Endothelial cell (in vitro differentiated cells): Measurements from ENCODE around the gene DMPK. TPM values are rescaled to one million over a fixed set of nuclear protein-coding genes. Genes with fewer than 3 reads are reported as not detected.

Experiments
- DNase-seq: peaks from one replicate; pipeline ENCODE4 v3.0.0; 2021; ENCODE audit warnings: low spot score
- H3K27ac Mint-ChIP-seq: one replicate; pipeline ENCODE4 v1.8.0; 2021; ENCODE audit warnings: mixed read lengths, inconsistent platforms; ENCODE audit not compliant: unreplicated experiment
- H3K27me3 Mint-ChIP-seq: one replicate; pipeline ENCODE4 v1.8.0; 2021; ENCODE audit warnings: mild to moderate bottlenecking, moderate library complexity, mixed read lengths, inconsistent platforms; ENCODE audit not compliant: unreplicated experiment
- H3K36me3 Mint-ChIP-seq: one replicate; pipeline ENCODE4 v1.8.0; 2021; ENCODE audit warnings: mild to moderate bottlenecking, low read depth, mixed read lengths, inconsistent platforms; ENCODE audit not compliant: unreplicated experiment
- H3K4me1 Mint-ChIP-seq: one replicate; pipeline ENCODE4 v1.8.0; 2021; ENCODE audit warnings: mild to moderate bottlenecking, mixed read lengths, inconsistent platforms; ENCODE audit not compliant: unreplicated experiment
- H3K4me3 Mint-ChIP-seq: one replicate; pipeline ENCODE4 v1.8.0; 2021; ENCODE audit warnings: mild to moderate bottlenecking, mixed read lengths, inconsistent platforms; ENCODE audit not compliant: unreplicated experiment
- H3K9me3 Mint-ChIP-seq: one replicate; pipeline ENCODE4 v1.8.0; 2021; ENCODE audit warnings: mixed read lengths, inconsistent platforms; ENCODE audit not compliant: unreplicated experiment
- total RNA-seq: library from RNA; stranded (reverse); fragmentation: NEBNext Ultra II Directional; extraction: Animal tissue kit (Norgen Biotek cat#: 25700); gene quantifications from one replicate; pipeline ENCODE4 v1.2.1, GENCODE V29; 2021; ENCODE audit not compliant: unreplicated experiment
- TF ChIP-seq, protein P1 (sequence below): fragments of 200-600 bp; sonication (generic); IDR thresholded peaks from one replicate; pipeline ENCODE4 v1.5.0; 2021; ENCODE audit warnings: antibody characterized with exemption; ENCODE audit not compliant: unreplicated experiment

The DMPK gene
- total RNA-seq, 1 donor from 2014 or later: 80.3 TPM

DNA sequence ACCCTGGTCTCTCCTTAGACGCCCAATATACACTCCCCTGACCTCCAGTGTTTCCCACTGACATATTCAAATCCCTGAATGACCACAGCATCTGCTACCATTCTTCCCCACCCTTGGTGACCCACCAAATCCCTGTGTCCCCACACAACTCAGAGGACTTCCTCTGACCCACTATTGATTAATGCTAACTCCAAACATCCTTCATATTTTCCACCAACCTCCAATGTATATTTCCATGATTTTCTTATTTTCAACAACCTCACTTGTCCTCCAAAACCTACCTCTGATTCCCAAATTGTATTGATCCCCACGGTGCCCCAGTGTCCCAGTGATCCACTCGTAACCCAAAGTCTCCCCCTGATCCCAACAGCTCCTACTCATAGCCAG is 10.9 kb upstream of the DMPK start:
- Mint-ChIP-seq H3K27me3 (peaks cover 21% of the 10 kb centered on the region), H3K36me3 (peaks cover 35% of the 10 kb centered on the region), H3K4me3 (peak overlapping the region; percentile 92), H3K9me3 (no peaks in the 10 kb centered on the region), H3K4me1 (peaks cover 27% of the 10 kb centered on the region), H3K27ac (peak overlapping the region; percentile 97)
- no peak for DNase-seq
- TF ChIP-seq, protein P1, sequence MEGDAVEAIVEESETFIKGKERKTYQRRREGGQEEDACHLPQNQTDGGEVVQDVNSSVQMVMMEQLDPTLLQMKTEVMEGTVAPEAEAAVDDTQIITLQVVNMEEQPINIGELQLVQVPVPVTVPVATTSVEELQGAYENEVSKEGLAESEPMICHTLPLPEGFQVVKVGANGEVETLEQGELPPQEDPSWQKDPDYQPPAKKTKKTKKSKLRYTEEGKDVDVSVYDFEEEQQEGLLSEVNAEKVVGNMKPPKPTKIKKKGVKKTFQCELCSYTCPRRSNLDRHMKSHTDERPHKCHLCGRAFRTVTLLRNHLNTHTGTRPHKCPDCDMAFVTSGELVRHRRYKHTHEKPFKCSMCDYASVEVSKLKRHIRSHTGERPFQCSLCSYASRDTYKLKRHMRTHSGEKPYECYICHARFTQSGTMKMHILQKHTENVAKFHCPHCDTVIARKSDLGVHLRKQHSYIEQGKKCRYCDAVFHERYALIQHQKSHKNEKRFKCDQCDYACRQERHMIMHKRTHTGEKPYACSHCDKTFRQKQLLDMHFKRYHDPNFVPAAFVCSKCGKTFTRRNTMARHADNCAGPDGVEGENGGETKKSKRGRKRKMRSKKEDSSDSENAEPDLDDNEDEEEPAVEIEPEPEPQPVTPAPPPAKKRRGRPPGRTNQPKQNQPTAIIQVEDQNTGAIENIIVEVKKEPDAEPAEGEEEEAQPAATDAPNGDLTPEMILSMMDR: no peak

DNA sequence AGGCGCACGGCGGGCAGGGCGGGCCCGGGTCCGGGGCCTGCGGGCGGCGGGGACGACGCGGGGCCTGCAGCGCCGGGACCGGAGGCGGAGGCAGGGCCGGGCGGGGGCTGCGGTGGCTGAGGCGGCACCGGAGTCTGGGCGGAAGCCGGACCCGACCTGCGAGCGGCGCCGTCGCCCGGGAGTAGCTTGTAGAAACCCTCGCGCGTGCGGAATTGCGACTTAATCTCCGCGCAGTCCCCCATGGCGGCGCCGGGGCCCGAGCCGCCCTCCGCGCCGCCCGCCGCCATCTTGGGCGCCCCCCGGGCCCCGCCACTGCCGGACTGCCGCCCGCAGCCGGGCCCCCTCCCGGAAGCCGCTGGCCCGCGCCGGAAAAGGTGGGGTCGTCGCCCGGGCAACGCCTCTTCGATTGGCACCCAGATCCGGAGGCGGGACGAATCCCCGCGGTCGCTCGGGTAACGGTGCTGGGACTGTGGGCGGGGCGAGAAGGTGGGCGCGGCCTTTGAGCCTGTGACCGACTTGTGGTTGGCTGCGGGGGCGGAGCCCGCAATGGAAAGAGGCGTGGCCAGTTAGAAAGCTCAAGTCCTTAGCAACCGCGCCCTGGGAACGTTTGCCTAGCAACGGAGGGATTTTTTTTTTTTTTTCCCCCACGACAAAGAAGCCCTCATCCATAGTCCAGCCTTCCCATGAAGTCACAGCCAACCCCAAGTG is 10.3 kb upstream of the DMPK start, which contains the start of gene DMWD:
Gene DMWD (minus strand): TSS at position 376 of the 708 bp plus-strand sequence. CDS start 89 bp downstream, at position 287.
- H3K4me3 Mint-ChIP-seq: peak within 1 kb of the TSS; percentile 98
- peaks cover 30% of the 10 kb centered on the region for H3K4me1 Mint-ChIP-seq
- peak within 1 kb of the TSS; percentile 97 for H3K27ac Mint-ChIP-seq
- peaks cover 20% of the 10 kb centered on the region for H3K27me3 Mint-ChIP-seq
- peak; percentile 100 for DNase-seq
- H3K9me3 Mint-ChIP-seq: no peaks in the 10 kb centered on the region
- peaks cover 40% of the 10 kb centered on the region for H3K36me3 Mint-ChIP-seq
- TF ChIP-seq, protein P1: no peak

DNA sequence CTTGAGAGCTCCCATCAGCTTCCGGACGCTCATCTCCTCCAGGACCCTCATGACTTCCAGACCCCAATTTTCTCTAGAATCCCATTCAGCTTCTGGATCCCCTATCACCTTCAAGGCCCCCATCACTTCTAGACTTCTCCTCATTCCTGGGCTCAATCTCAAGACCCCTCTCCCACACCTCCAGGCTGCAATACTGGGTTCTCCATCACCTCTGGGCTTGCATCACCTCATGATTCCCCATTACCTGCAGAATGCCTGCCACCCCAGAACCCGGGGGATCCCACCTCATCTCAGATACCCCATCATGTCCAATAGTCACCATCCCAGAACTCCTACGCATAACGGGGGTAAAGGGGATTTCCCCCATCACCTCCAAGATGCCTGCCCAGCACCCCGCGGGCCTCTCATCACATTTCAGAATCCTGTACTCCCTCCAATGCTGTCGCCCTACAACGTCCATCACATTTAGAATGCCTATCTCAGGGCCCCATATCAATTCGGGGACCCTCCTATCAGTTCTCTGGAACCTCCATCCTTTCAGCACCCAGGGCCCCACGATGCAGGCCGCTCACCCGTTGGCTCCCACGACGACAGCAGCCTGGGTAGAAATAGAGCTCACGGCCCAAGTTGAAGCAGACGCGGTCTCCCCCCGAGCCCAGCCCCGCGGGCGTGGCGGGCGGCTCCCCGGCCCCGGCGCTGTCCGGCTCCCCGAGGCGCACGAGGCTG is 9.6 kb upstream of the DMPK start:
- Mint-ChIP-seq H3K9me3 (no peaks in the 10 kb centered on the region), H3K27me3 (peaks cover 20% of the 10 kb centered on the region), H3K4me1 (peaks cover 33% of the 10 kb centered on the region), H3K27ac (peak overlapping the region; percentile 93), H3K36me3 (peaks cover 47% of the 10 kb centered on the region), H3K4me3 (peak overlapping the region; percentile 98)
- TF ChIP-seq, protein P1: no peak
- DNase-seq: no peak

DNA sequence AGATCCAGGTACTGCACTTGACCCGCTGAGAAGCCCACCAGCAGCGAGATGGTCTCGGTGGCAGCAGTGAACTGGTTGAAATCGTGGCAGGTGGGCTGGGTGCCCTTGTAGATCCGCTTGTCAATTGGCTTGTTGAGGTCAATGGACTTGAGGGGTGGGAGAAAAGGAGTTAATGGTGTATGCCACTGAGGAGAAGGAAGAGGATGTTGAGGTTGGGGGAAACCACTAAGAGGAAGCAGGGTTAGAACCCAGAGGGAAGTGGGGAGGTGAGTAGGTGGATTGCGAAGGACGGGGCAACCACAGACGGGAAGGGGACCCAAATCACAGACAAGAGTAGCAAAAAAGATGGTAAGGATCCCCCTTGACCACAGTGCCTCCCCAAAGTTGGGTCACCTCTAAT is 8.7 kb upstream of the DMPK start:
- H3K36me3 Mint-ChIP-seq: peaks cover 51% of the 10 kb centered on the region
- peaks cover 20% of the 10 kb centered on the region for H3K27me3 Mint-ChIP-seq
- no peaks in the 10 kb centered on the region for H3K9me3 Mint-ChIP-seq
- no peak for DNase-seq
- peak overlapping the region; percentile 93 for H3K27ac Mint-ChIP-seq
- TF ChIP-seq, protein P1: no peak
- H3K4me1 Mint-ChIP-seq: peaks cover 33% of the 10 kb centered on the region
- peak overlapping the region; percentile 98 for H3K4me3 Mint-ChIP-seq
